NCI-H2196 (cell line): Measurements from ENCODE around the gene KCNQ2.
A peak's percentile ranks its signal among the peaks of the same experiment; 100 is the strongest.
"Not testable (repeated sequence)": the region's sequence is repeated elsewhere in the genome, so short reads cannot be mapped to it uniquely, and the experiment has no call there.

Source experiments
- DNase-seq: peaks from one replicate; lab custom pipeline; 2025; ENCODE audit not compliant: unreplicated experiment; lab: John Stamatoyannopoulos, UW

Gene KCNQ2

DNA sequence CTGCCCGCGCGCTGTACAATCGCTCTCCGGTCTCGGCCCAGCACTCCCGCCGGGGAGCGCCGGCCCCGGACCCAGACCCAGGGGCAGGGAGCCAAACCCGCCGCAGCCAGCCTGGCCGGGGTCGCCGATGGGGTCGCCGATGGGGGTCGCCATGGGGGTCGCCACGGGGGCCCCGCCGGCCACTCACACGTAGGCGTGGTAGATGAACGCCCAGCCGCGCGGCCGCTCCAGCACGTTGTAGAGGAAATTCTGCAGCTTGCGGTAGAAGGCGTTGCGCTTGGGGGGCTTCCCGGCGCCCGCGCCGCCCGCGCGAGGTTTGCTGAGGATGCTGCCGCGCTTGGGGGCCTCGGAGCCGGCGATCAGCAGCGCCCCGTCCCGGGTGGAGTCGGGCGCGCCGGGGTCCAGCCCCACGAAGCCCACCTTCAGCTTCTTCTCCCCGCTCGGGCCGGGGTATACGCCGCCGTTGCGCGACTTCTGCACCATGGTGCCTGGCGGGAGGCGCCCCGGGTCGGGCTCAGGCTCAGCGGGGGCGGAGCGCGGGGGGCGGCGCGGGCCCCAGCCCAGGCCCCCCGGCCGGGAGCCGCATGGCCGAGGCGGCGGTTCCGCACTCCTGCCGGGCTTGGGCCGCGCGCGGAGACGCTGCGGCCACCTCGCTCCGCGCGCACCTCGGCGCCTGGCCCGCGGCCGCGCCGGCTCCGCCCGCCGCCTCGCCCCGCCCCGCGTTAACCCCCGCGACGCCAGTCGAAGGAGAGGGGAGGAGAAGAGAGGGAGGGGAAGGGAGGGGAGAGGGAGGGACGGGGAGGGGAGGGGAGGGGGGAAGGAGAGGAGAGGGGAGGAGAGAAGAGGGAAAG lies at the start of gene KCNQ2:
TSS of gene KCNQ2 (minus strand) at position 675 of the 851 bp plus-strand sequence. CDS start at position 483, 192 bp downstream.
- peak; percentile 67 for DNase-seq

DNA sequence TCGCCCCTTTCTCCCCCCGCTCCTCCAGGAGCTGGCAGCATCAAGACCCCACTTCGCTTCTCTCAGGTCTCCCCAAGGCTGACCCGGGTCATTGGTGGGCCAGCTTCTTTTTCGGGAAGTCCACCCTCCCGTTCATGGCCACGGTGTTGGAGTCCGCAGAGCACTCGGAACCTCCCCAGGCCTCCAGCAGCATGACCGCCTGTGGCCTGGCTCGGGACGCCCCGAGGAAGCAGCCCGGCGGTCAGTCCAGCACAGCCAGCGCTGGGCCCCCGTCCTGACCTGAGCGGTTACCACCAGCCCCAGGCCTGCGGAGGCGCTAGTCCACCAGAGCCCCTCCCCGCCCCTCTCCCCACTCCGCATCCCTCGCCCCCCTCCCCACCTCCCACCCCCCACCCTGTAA lies 49.1 kb upstream of the KCNQ2 start:
- no peak for DNase-seq

DNA sequence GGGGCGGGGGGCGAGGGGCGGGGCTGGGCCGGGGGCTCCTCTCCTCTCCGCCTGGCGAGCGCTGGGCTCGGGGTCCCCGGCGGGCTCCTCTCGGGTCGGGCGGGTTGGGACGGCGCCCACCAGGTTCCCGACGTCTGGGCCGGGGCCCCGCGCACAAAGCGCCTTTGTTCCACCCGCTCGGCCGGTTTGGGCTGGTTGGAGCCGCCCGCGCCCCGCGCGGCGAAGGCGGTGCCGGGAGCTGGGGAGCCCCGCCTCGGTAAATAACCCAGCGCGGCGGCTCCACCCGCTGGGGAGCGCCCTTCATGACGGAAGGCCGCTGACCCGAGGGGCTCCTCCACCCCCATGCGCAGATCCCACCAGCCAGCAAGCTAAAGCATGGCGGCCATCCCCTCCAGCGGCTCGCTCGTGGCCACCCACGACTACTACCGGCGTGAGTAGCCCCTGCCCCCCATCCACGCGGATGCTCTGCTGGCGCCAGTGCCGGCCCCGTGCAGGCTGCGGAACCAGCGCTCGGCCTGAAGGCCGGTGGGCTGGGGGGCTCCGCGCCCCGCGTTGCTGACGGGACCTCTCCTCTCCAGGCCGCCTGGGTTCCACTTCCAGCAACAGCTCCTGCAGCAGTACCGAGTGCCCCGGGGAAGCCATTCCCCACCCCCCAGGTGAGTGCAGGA lies 48.6 kb upstream of the KCNQ2 start:
- DNase-seq = peak; percentile 77

DNA sequence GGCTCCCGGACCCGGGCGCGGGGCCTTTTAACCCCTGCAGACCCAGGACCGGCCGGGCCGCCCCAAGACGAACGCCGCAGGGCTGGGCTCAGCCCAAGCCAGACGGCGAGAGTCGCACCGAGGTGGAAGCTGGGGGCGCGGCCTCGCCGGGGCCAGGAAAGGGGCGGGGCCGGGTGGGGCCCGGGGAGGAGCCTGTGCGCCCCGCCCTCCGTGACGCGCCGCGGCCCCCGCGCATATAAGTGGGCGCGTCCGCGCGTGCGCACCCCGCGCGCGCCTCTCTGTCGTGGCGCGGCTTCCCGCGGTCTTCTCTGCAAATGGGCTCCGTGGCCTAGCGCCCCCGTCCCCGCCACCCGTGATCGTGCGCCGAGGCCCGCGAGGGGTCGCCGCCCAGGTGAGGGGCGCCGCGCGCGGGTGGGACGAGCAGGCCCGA lies 48.1 kb upstream of the KCNQ2 start, which contains the start of gene PPDPF:
TSS of gene PPDPF (plus strand) at position 262 of the 430 bp plus-strand sequence. CDS start 544 bp downstream, outside the sequence.
- peak; percentile 81 for DNase-seq

DNA sequence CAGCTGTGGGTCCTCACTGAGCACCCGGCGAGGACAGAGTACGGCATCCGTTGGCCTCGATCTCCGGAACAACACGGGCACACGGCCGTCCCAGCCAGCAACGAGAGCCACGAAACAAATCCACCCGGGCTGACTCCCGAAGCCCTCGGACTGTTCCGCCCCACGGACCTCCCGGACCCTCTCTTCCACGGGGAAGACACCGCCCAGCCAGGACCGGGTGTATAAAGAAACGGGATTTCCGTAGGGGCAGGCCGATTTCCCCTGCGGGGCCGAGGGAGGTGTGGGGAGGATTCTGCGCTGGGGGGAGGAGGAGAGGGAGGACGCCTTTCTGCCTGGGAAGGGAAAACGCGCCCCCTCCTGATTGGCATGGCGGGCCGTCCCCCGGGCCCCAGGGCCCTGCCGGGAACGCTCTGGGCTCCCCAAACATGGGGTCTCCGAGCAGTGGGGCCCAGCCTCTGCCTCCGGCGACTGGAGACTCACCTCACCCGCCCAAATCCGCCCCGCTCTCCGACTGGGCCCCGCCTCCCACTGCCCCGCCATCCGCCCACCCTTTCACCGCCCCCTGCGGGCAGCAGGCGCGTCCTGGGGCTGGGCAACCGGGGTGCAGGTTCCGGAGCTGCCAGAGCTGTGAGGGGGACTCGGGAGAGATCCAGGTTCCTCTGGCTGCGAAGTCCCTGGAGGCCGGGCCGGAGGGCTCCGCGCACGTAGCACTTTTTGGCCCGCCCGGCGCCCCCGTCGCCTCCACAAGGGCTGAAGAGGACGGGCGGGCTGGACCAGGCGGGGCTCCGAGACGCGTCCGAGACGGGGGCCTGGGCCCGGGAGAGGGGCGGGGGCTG lies 47.4 kb upstream of the KCNQ2 start:
- DNase-seq = peak; percentile 61

DNA sequence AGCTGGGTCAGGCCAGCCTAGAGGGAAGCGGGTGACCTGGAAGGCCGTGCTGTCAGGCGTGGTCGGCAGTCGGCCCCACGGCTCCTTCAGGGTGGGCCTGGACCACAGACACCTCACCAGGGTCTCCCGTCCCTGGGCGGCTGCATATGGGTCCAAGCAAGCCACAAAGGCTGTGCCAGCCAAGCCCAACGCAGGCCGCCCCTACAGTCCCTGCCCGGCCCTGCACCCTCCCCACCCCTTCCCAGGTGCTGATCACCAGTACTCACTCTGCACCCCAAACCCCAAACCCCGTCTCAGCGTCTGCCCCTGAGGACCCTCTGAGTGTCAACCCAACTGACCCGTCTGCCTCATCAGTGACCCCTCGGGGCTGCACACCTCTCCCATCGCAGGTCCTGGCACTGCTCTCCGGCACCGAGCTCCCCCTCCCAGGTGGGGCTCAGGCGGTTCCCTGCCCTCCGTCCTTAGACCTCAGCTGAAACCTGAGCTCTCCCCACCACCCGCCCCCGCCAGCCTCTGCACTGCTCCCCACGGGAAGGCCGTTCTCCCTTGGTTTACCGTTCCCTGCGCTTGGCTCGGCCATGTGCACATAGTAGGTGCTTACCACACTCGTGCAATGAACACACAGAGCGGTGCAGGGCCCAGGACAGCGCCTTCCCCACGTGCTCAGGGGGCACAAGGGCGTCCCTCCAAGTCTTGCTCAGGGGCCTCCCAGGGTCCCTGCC lies 46.7 kb upstream of the KCNQ2 start:
- no peak for DNase-seq

DNA sequence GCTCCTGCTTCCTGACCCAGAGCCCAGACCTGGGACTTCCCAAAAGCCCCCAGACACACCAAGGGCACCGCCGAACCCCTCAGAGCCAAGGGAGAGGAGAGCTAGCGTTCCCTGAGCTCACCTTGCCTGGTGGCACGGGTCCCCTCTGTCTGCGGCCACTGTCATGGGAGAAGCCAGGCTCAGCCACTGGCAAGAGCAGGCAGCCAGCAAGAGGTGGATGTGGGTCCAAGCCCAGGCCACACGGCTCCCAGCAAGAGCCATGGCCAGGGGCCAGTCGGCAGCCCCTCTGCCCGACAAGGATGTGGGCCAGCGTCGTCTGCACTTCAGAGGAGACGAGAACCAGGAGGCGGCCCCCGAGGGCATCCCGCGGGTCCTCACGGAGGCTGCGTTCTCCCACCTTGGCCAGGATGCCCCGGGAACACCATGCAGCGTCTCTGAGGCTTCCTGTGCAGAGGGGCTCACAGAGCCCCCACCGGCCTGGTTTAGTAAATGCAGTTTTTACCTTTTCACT lies 46.0 kb upstream of the KCNQ2 start:
- DNase-seq = no peak

DNA sequence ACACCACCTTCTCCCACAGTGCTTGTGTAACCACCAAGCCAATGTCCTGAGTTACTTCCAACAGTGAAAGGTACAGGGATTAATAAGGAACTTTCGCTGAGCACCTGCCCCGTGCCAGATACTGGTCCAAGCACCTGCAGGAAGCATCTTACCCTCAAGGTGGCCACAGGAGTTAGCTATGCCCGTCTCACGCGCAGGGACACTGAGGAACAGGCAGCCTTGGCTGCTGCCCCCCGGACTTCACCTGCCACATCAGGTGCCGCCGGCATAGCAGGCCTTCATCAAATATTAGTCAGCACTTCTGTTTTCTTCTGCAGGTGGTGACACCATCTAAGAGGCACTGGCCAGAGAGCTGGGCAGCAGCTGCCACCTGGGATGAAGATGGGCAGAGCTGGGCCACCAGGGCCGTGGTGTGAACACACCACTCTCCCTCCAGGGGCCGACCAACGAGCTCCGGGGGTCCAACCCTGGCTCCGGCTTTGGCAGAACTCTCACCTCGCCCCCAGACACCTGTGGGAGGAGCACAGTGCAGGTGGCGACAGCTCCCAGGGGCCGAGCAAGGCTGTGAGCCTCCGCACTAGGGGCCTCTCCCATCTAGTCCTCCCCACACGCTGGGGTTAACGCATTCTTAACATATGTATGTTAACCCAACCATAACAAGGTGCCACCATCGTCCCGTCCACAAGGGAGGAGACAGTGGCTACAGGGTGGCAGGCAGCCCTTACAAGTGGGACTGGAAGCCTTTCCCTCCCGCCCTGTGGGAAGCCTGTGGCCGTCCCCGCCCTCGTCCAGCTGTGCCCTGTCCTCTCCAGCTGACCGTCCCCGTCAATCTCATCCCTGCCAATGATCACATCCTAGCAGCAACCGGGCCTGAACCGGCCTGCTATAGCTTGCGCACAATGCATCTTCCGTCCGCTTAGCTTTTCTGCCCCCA lies 45.2 kb upstream of the KCNQ2 start:
- no peak for DNase-seq

DNA sequence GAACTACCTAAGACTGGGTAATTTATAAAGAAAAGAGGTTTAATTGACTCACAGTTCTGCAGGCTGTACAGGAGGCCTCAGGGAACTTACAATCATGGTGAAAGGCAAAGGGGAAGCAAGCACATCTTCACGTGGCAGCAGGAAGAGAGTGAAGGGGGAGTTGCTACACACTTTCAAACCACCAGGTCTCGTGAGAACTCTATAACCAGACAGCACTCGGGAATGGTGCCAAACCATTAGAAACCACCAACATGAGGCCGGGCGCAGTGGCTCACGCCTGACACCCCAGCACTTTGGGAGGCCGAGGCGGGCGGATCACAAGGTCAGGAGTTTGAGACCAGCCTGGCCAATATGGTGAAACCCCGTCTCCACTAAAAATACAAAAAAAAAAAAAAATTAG lies 42.1 kb upstream of the KCNQ2 start:
- DNase-seq = not testable (repeated sequence)

DNA sequence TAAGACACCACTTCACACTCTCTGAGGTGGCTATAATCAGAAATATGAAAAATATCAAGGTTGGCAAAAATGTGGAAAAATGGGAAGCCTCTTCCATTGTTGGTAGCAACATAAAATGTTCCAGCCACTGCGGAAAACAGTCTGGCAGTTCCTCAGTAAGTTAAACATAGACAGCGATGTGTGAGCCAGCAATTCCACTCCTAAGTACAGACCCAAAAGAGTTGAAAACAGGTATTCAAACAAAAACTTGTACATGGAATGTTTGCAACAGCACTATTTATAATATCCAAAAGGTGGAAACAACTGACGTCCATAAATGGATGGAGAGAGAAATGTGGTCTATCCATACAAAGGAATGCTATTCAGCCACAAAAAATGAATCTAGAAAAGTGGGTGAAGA lies 40.8 kb upstream of the KCNQ2 start:
- DNase-seq = no peak

DNA sequence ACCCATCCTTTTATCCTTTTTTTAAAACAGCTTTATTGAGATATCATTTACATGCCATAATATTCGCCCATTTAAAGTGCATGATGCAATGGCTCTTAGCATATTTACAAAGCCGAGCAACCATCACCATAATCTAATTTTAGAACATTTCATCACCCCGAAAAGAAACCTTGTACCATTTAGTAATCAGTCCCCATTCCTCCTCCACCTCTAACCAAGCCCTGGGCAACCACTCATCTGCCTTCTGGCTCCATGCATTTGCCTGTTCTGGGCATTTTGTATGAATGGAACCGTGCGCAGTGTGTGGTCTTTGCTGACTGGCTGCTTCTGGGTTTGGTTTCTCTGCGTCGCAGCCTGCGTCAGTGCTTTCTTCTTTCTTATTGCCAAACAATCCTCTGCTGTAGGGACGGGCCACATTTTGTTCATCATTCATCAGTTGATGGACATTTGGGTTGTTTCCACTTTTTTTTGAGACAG lies 36.7 kb upstream of the KCNQ2 start:
- DNase-seq = no peak

DNA sequence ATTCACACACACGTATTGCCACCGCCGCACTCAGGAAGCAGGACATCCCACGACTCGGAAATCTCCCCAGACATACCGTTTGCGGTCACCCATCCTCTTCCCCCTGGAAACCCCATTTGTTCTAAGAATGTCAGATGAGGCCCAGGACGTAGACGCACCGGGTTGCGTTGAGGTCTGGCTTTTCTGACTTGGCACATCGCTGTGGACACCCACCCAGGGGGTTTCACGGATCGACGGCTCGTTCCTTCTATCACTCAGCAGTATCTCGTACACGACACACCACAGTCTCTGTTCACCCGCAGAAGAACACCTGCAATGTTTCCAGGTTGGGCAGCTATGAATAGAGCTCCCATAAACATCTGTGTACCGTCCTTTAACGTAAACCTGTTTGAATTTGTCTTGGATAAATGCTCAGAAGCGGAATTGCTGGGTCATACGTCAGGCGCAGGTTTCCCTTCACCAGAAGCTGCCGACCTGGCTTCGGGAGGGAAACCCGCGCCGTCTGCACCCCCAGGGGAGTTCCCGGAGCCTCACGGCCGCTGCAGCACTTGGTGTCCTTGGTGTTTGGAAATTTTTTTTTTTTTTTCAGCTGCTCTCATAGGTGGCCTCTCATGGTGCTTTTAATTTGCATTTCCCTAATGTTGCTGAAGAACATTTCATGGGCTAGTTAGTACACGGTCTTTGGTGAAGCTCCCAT lies 35.8 kb upstream of the KCNQ2 start:
- no peak for DNase-seq

DNA sequence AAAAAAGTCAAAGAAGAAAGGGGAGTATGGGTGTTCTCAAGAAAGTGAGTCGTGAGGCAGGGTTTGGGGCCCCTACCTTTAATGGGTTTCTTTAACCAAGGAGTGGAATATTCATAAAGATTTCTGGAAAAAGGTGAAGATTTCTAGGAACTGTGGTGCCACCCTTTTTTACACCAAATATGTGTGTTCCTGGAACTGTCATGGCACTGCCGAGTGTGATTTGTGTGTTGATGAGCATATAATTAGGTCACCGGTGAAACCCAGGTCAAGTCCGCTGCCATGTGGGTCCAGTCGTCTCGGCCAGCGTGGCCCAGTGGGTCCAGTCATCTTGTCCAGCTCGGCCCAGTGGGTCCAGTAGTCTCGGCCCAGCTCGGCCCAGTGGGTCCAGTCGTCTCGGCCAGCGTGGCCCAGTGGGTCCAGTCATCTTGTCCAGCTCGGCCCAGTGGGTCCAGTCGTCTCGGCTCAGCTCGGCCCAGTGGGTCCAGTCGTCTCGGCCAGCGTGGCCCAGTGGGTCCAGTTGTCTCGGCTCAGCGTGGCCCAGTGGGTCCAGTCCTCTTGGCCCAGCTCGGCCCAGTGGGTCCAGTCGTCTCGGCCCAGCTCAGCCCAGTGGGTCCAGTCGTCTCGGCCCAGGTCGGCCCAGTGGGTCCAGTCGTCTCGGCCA lies 34.8 kb upstream of the KCNQ2 start:
- DNase-seq = no peak

DNA sequence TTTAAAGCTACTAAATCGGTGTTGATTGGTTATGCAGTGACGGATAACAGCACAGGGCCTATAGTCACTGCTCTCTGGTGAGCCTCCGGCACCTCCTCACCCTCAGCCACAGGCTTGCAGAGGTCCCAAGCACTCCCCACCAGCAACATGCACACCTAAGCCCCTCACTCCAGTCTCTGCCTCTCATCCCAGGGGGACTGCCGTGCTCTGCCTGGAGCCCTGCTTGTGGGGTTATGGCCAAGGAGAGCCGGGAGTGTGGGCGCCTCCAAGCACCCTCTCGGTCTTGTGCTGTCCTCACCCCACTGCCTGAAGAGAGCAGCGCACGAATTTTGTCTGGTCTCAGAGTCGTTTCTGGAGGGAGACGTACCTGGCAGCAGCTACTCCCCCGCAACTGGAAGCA lies 33.3 kb upstream of the KCNQ2 start:
- no peak for DNase-seq

DNA sequence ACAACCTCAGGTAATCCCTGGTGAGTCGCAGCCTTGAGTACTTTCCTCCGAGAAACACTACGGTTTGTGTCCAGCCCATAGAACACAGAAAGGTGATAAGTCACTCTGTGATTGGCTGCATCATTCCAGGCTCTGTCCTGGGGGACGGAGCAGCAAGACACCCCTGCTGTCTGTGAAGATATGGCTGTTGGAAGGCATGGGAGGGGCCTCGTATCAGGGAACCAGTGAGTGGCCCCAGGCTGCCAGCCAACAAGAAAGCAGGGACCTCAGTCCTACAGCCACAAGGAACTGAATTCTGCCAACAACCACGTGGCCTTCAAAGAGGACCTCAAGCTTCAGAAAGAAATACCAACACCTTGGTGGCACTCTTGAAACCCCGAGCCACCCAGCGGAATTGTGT lies 32.8 kb upstream of the KCNQ2 start:
- no peak for DNase-seq

DNA sequence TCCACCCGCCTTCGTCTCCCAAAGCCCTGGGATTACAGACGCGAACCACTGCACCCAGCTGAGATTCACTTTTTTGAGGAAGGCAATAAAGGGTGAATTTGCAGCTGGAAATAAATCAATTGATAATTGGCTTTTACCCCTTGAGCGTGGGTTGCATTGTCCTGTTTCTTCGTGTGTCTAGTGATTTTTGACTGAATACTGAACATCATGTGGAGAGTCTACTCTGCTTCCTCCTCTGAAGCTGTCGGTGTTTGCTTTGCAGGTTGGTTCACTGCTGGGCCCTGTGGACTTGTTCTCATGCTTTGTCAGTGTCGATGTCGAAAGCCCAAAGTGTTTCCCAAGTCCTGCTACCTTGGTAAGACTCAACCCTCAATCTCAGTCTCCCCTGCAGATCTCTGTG lies 32.2 kb upstream of the KCNQ2 start:
- no peak for DNase-seq

DNA sequence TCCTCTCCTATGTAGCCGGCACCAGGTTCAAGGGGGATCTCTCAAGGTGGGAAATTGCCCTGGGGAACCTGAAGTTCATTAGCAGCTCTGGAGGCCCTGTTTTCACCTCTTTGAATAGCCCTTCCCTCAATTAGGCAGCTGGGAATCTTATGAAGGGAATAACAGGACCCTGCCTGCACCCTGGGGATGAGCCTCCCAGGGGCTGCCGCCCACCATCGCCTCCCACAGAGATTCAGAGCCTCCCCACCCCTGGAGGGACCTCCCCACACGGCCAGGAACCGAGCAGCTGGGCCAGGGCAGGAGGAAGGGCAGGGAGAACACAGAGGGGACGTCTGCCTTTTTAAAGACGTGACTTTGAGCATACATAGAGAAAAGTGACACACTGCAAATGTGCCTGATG lies 31.1 kb upstream of the KCNQ2 start:
- DNase-seq = no peak

DNA sequence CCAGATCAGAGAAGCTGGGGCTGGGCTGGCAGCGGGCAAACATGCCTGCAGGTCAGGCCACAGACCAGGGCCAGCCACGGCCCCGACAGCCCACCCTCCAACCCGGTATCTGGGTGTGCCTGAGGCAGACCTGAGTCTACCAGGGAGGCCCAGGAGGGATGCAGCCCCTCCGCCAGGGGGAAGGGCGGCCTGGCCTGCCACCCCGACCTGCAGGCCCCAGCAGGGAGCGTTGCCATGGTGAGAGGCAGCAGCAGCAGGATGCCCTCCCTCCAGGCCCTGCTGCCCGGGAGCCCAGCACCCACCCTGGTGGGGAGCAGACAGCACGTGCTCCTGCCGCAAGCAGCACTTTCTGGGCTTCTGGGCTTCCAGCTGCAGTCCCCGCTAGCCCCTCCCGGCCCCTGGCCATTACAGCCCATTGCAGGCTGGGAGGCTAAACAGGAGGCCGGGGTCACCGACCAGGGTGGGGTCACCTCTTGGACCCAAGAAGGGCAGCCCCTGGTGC lies 30.3 kb upstream of the KCNQ2 start:
- DNase-seq = no peak
